HepG2 (cell line): ENCODE measurements around the gene TPM1. TPM values are rescaled to one million over a fixed set of nuclear protein-coding genes. Genes with fewer than 3 reads are reported as not detected.

Experiments
- ATAC-seq: fragments of 200-7000 bp; cut with Tn5 transposase; 3 replicates; pipeline ENCODE4 v1.9.1; 2020; ENCODE audit warnings: mild to moderate bottlenecking, moderate library complexity
- BruUV-seq: library from RNA; stranded (reverse); fragments of 400-500 nt; replicated peaks from 2 replicates; lab custom pipeline; 2021; lab: Mats Ljungman, UMichigan
- CTCF ChIA-PET: fragments of 300-600 bp; formaldehyde crosslinking; extraction: SDS; loops from one replicate; lab custom pipeline; 2021; ENCODE audit warnings: low total read pairs, inconsistent platforms, low intra/inter-chr PET ratio; lab: Yijun Ruan, JAX
- POLR2A ChIA-PET: fragments of 350-600 bp; sonication (Branson Sonifier 250); formaldehyde crosslinking; loops from one replicate; lab custom pipeline; 2020; ENCODE audit warnings: antibody characterized with exemption, inconsistent platforms; lab: Yijun Ruan, JAX
- DNase-seq: peaks from one replicate; pipeline ENCODE4 v3.0.0-alpha.2; 2015; ENCODE audit warnings: low spot score
- FAIRE-seq: peaks from 3 replicates; lab custom pipeline; 2011; peaks lifted over from hg19 to GRCh38; lab: Jason Lieb, UNC
- H2AFZ ChIP-seq: one replicate; pipeline ENCODE4 v1.6.1; 2011; ENCODE audit warnings: low read length, inconsistent platforms
- H3K27ac ChIP-seq: fragments of 300-600 bp; 3 replicates; pipeline ENCODE4 v1.8.0; 2011; ENCODE audit warnings: mixed run types, mild to moderate bottlenecking, mixed read lengths, low read length, inconsistent platforms; ENCODE audit not compliant: insufficient read depth; ENCODE audit errors: extremely low read length
- H3K27me3 ChIP-seq, 2 experiments: fragments of 200-600 bp in 1 of 2; 2 replicates in 1 of 2; 3 replicates in 1 of 2; pipeline versions ENCODE4 v1.6.0 to v1.8.0; 2011; ENCODE audit warnings: low read length in 2 of 2, mild to moderate bottlenecking in 2 of 2, moderate library complexity in 2 of 2, inconsistent platforms in 1 of 2; ENCODE audit not compliant: insufficient read depth in 2 of 2, control insufficient read depth in 1 of 2
- H3K36me3 ChIP-seq, 2 experiments: fragments of 200-600 bp in 1 of 2; replicated peaks in 1 of 2; 2 replicates in 1 of 2; 3 replicates in 1 of 2; pipeline versions ENCODE4 v1.5.1 to v1.8.0; 2011; ENCODE audit warnings: low read length in 2 of 2, inconsistent platforms in 1 of 2; ENCODE audit not compliant: insufficient read depth in 2 of 2, control insufficient read depth in 1 of 2
- H3K4me1 ChIP-seq: 2 replicates; pipeline ENCODE4 v1.5.1; 2012; ENCODE audit warnings: low read length, inconsistent platforms; ENCODE audit not compliant: insufficient read depth
- H3K4me2 ChIP-seq: 2 replicates; pipeline ENCODE4 v1.6.0; 2011; ENCODE audit warnings: low read depth, low read length, inconsistent platforms
- H3K4me3 ChIP-seq, 3 experiments: fragments of 200-600 bp in 1 of 3; sonication (generic), shearing (Covaris generic) in 1 of 3; replicated peaks in 1 of 3; 2 replicates each; pipeline ENCODE4 v1.5.1; 2011 to 2016; ENCODE audit warnings: low read length in 3 of 3, inconsistent platforms in 2 of 3, low read depth in 2 of 3, mild to moderate bottlenecking in 2 of 3, control low read depth in 1 of 3, mixed read lengths in 1 of 3; ENCODE audit not compliant: insufficient read depth in 1 of 3
- H3K79me2 ChIP-seq: one replicate; pipeline ENCODE4 v1.6.1; 2011; ENCODE audit warnings: low read length, inconsistent platforms; ENCODE audit not compliant: insufficient read depth
- H3K9ac ChIP-seq: 2 replicates; pipeline ENCODE4 v1.6.0; 2011; ENCODE audit warnings: mild to moderate bottlenecking, low read depth, low read length, inconsistent platforms; ENCODE audit not compliant: insufficient read depth
- H3K9me3 ChIP-seq: 2 replicates; pipeline ENCODE4 v1.5.1; 2012; ENCODE audit warnings: mild to moderate bottlenecking, low read length
- H4K20me1 ChIP-seq: 2 replicates; pipeline ENCODE4 v1.6.0; 2011; ENCODE audit warnings: inconsistent platforms, mild to moderate bottlenecking, low read length, moderate library complexity; ENCODE audit not compliant: insufficient read depth
- FOXA3 ChIP-seq: IDR thresholded peaks from 2 replicates; pipeline ENCODE4 v1.6.1; 2016; ENCODE audit warnings: missing genetic modification reagents, missing compliant biosample characterization
- HMGA1 ChIP-seq: sonication (generic); formaldehyde crosslinking; conservative IDR thresholded peaks from 2 replicates; pipeline ENCODE4 v1.4.0; 2020; ENCODE audit warnings: missing genetic modification reagents
- KDM2A ChIP-seq: sonication (generic); formaldehyde crosslinking; IDR thresholded peaks from 2 replicates; pipeline ENCODE4 v1.4.0; 2020; ENCODE audit warnings: low read depth, missing genetic modification reagents, borderline replicate concordance
- KLF13 ChIP-seq: sonication (generic); formaldehyde crosslinking; IDR thresholded peaks from 2 replicates; pipeline ENCODE4 v1.4.0; 2020; ENCODE audit warnings: mild to moderate bottlenecking, missing genetic modification reagents
- MAF1 ChIP-seq: sonication (generic); formaldehyde crosslinking; IDR thresholded peaks from 2 replicates; pipeline ENCODE4 v1.5.0; 2020; ENCODE audit warnings: missing genetic modification reagents, borderline replicate concordance
- PATZ1 ChIP-seq: sonication (generic); formaldehyde crosslinking; IDR thresholded peaks from 2 replicates; pipeline ENCODE4 v1.4.0; 2020; ENCODE audit warnings: missing genetic modification reagents
- ZNF44 ChIP-seq: sonication (generic); formaldehyde crosslinking; IDR thresholded peaks from 2 replicates; pipeline ENCODE4 v1.5.1; 2020; ENCODE audit warnings: mild to moderate bottlenecking, missing genetic modification reagents
- ZNF484 ChIP-seq: sonication (generic); formaldehyde crosslinking; IDR thresholded peaks from 2 replicates; pipeline ENCODE4 v1.5.1; 2020; ENCODE audit warnings: mild to moderate bottlenecking, low read depth, missing genetic modification reagents, borderline replicate concordance
- ZNF737 ChIP-seq: sonication (generic); formaldehyde crosslinking; IDR thresholded peaks from 2 replicates; pipeline ENCODE4 v1.5.0; 2020; ENCODE audit warnings: missing genetic modification reagents, mild to moderate bottlenecking, borderline replicate concordance
- WGBS: methylation state at CpG from one replicate; pipeline ENCODE4 v1.1.6; 2017; ENCODE audit warnings: low lambda C conversion rate; 5-methylcytosine and 5-hydroxymethylcytosine counted together
- in situ Hi-C: cut with HindIII; loops from 2 replicates; pipeline ENCODE4 v1.10.0; 2017; ENCODE audit warnings: low pct_unique_long_range_greater_than_20kb; ENCODE audit not compliant: extremely low pct_ligation_motif_present
- intact Hi-C: fragments of 100-400 bp; cut with micrococcal nuclease; formaldehyde crosslinking; loops from one replicate; pipeline ENCODE4 v1.10.0; 2022; ENCODE audit not compliant: unreplicated experiment
- polyA plus RNA-seq, 8 experiments: library from polyadenylated mRNA; depleted of rRNA in 3 of 8; stranded (reverse) in 7 of 8; unstranded in 1 of 8; fragments of >200 nt; fragmentation: Illumina TruSeq in 4 of 8; extraction: Trizol in 4 of 8; gene quantifications; 2 replicates each; pipeline versions ENCODE4 v1.2.1 to v1.2.3, GENCODE V29; 2011 to 2016; ENCODE audit warnings: low read depth in 4 of 8, missing spikeins in 1 of 8, mixed read lengths in 1 of 8; ENCODE audit not compliant: insufficient read depth in 1 of 8
- total RNA-seq, 5 experiments: library from RNA; depleted of rRNA; stranded (reverse); fragments of >200 nt; fragmentation: Illumina TruSeq; extraction: Trizol; gene quantifications; 2 replicates each; pipeline ENCODE4 v1.2.3, GENCODE V29; 2016; ENCODE audit warnings: low read depth in 1 of 5

The TPM1 gene
- total and polyA plus RNA-seq, 2 of the 13 experiments (the other 11 are each of a cell fraction or from before 2014, with no cell fraction given) = 98.9 to 109 TPM

GRCh38 chr15:63088533-63089245 is 46.1 kb downstream of the TPM1 start:
- DNase-seq (no peak), ATAC-seq (peak; percentile 25), FAIRE-seq (no peak)
- Histone ChIP-seq H3K4me2 (peak overlapping the region; percentile 62), H3K27ac (peak overlapping the region; percentile 35), H3K4me1 (peaks cover 71% of the 10 kb centered on the region), H3K79me2 (no peaks in the 10 kb centered on the region), H3K36me3 (no peaks in the 10 kb centered on the region), H2AFZ (no peak overlapping the region), H3K9ac (peak overlapping the region; percentile 31; the same call in 1 of the 2 replicates), H3K9me3 (no peaks in the 10 kb centered on the region), H4K20me1 (no peaks in the 10 kb centered on the region), H3K4me3 (peak overlapping the region in 2 of 3 experiments; percentile 7 to 44; a peak in 3 of 6 replicates), H3K27me3 (no peaks in the 10 kb centered on the region)
- no TSS peak for BruUV-seq
- WGBS = 33% methylated on average over 6 of the region's 6 CpGs
- in situ Hi-C loops = no loop called here
- intact Hi-C loops = no loop called here
- POLR2A ChIA-PET = interaction anchor here (0.6 to 5.1 kb wide), 11 partner anchors 9 to 202 kb away, joined by 3 to 42 read pairs (median 4); partner anchors contain the start of genes RPS27L and TPM1
- CTCF ChIA-PET = no interaction called here
- no peak for TF ChIP-seq MAF1 (CRISPR knock-in tag)
- no peak for TF ChIP-seq ZNF737 (CRISPR knock-in tag)
- TF ChIP-seq KLF13 (CRISPR knock-in tag) = no peak
- TF ChIP-seq HMGA1 (CRISPR knock-in tag) = no peak
- 0 out of 2 replicates have a peak, but pooled peaks have one; percentile 15 for TF ChIP-seq FOXA3 (CRISPR knock-in tag)
- TF ChIP-seq PATZ1 (CRISPR knock-in tag) = peak; percentile 48; the same call in 1 of the 2 replicates
- TF ChIP-seq ZNF44 (CRISPR knock-in tag) = no peak
- TF ChIP-seq KDM2A (CRISPR knock-in tag) = 0 out of 2 replicates have a peak, but pooled peaks have one; percentile 15
- no peak for TF ChIP-seq ZNF484
